Vagina (tissue), 2 donors: ENCODE results near the gene C9orf85. TPM values are rescaled to one million over a fixed set of nuclear protein-coding genes. Genes with fewer than 3 reads are reported as not detected.

ENCODE experiments used
- DNase-seq, 2 donors: peaks; one replicate each; pipeline ENCODE4 v3.0.0-alpha.2; 2017; ENCODE audit errors: extremely low spot score in 2 of 2
- H3K27ac ChIP-seq: fragments of 200-600 bp; sonication (generic); one replicate; pipeline ENCODE4 v1.5.1; 2019
- H3K27me3 ChIP-seq: fragments of 200-600 bp; sonication (generic); one replicate; pipeline ENCODE4 v1.5.1; 2019
- H3K36me3 ChIP-seq, 2 donors: fragments of 200-600 bp; sonication (generic); one replicate each; pipeline ENCODE4 v1.5.1; 2017 to 2019
- H3K4me1 ChIP-seq: fragments of 200-600 bp; sonication (generic); one replicate; pipeline ENCODE4 v1.5.1; 2019
- H3K4me3 ChIP-seq, 2 donors: fragments of 200-600 bp; sonication (generic); 1 replicate in 1 of 2; 2 replicates in 1 of 2; pipeline ENCODE4 v1.5.1; 2016 to 2019
- H3K9me3 ChIP-seq: fragments of 200-600 bp; sonication (generic); one replicate; pipeline ENCODE4 v1.5.1; 2019
- CTCF ChIP-seq, 3 experiments: fragments of 450-650 bp in 2 of 3; fragments of 200-600 bp in 1 of 3; sonication (generic) in 1 of 3; IDR thresholded peaks; one replicate each; pipeline ENCODE4 v1.5.1; 2017 to 2019; ENCODE audit warnings: antibody characterized with exemption in 3 of 3, mild to moderate bottlenecking in 2 of 3, moderate library complexity in 2 of 3
- POLR2A ChIP-seq, 2 donors: fragments of 450-650 bp; IDR thresholded peaks; one replicate each; pipeline ENCODE4 v1.6.1; 2017; ENCODE audit warnings: antibody characterized with exemption in 2 of 2, mild to moderate bottlenecking in 2 of 2, moderate library complexity in 2 of 2
- POLR2AphosphoS5 ChIP-seq, 2 donors: sonication (generic); formaldehyde crosslinking; IDR thresholded peaks; one replicate each; pipeline ENCODE4 v1.9.0; 2017; ENCODE audit warnings: antibody characterized with exemption in 2 of 2, mild to moderate bottlenecking in 2 of 2, low read depth in 1 of 2; ENCODE audit not compliant: insufficient read depth in 1 of 2
- intact Hi-C: fragments of 100-400 bp; cut with DNase I; formaldehyde crosslinking; loops from one replicate; pipeline ENCODE4 v1.15.1; 2023
- total RNA-seq: library from RNA; depleted of rRNA; stranded (reverse); fragments of >200 nt; gene quantifications from one replicate; pipeline ENCODE4 v1.2.3, GENCODE V29; 2016

The C9orf85 gene
- total RNA-seq, 1 donor from 2014 or later = 5.4 TPM

GRCh38 chr9:71921190-71921814 is 9.9 kb downstream of the C9orf85 start:
- Histone ChIP-seq H3K36me3 (no peaks in the 10 kb centered on the region), H3K4me1 (peaks cover 6% of the 10 kb centered on the region), H3K4me3 (no peak overlapping the region), H3K9me3 (no peaks in the 10 kb centered on the region), H3K27me3 (no peaks in the 10 kb centered on the region), H3K27ac (no peak overlapping the region)
- intact Hi-C loops = no loop called here
- no peak for DNase-seq
- no peak for TF ChIP-seq POLR2A (IDR thresholded peaks at IDR 0.05)
- TF ChIP-seq POLR2AphosphoS5 (IDR thresholded peaks at IDR 0.05; ENCODE audit: insufficient read depth in 1 of 2, low read depth in 1 of 2) = no peak
- no peak for TF ChIP-seq CTCF (IDR thresholded peaks at IDR 0.05)

GRCh38 chr9:71924576-71924975 is 13.1 kb downstream of the C9orf85 start:
- intact Hi-C loops = no loop called here
- H3K27me3 ChIP-seq = no peaks in the 10 kb centered on the region
- no peak for DNase-seq
- no peaks in the 10 kb centered on the region for H3K9me3 ChIP-seq
- H3K4me1 ChIP-seq = peaks cover 12% of the 10 kb centered on the region
- H3K36me3 ChIP-seq = no peaks in the 10 kb centered on the region
- no peak overlapping the region for H3K27ac ChIP-seq
- H3K4me3 ChIP-seq = no peak overlapping the region
- TF ChIP-seq POLR2A (IDR thresholded peaks at IDR 0.05) (no peak), POLR2AphosphoS5 (IDR thresholded peaks at IDR 0.05; ENCODE audit: insufficient read depth in 1 of 2, low read depth in 1 of 2) (no peak), CTCF (IDR thresholded peaks at IDR 0.05) (no peak)

- no peak overlapping the region for H3K27ac ChIP-seq
- H3K9me3 ChIP-seq = no peaks in the 10 kb centered on the region
- H3K36me3 ChIP-seq = no peaks in the 10 kb centered on the region
- intact Hi-C loops = no loop called here
- peaks cover 16% of the 10 kb centered on the region for H3K4me1 ChIP-seq
- no peak for DNase-seq
- no peak overlapping the region for H3K4me3 ChIP-seq
- H3K27me3 ChIP-seq = no peaks in the 10 kb centered on the region
- TF ChIP-seq CTCF (IDR thresholded peaks at IDR 0.05) = no peak
- TF ChIP-seq POLR2AphosphoS5 (IDR thresholded peaks at IDR 0.05; ENCODE audit: insufficient read depth in 1 of 2, low read depth in 1 of 2) = no peak
- TF ChIP-seq POLR2A (IDR thresholded peaks at IDR 0.05) = no peak
Measured at GRCh38 chr9:71925834-71926233, 14.4 kb downstream of the C9orf85 start.

GRCh38 chr9:71928376-71928775 is 16.9 kb downstream of the C9orf85 start:
- H3K27ac ChIP-seq = no peak overlapping the region
- no peak overlapping the region for H3K4me3 ChIP-seq
- no peak for TF ChIP-seq POLR2A (IDR thresholded peaks at IDR 0.05)
- no peak for TF ChIP-seq CTCF (IDR thresholded peaks at IDR 0.05)
- no peak for TF ChIP-seq POLR2AphosphoS5 (IDR thresholded peaks at IDR 0.05; ENCODE audit: insufficient read depth in 1 of 2, low read depth in 1 of 2)
- DNase-seq = no peak
- intact Hi-C loops = no loop called here
- H3K9me3 ChIP-seq = no peaks in the 10 kb centered on the region
- H3K4me1 ChIP-seq = peaks cover 23% of the 10 kb centered on the region
- H3K27me3 ChIP-seq = no peaks in the 10 kb centered on the region
- no peaks in the 10 kb centered on the region for H3K36me3 ChIP-seq

- H3K27ac ChIP-seq = no peak overlapping the region
- H3K4me3 ChIP-seq = no peak overlapping the region
- H3K4me1 ChIP-seq = peaks cover 23% of the 10 kb centered on the region
- no peaks in the 10 kb centered on the region for H3K9me3 ChIP-seq
- TF ChIP-seq POLR2AphosphoS5 (IDR thresholded peaks at IDR 0.05; ENCODE audit: insufficient read depth in 1 of 2, low read depth in 1 of 2) (no peak), POLR2A (IDR thresholded peaks at IDR 0.05) (no peak), CTCF (IDR thresholded peaks at IDR 0.05) (no peak)
- no peak for DNase-seq
- H3K36me3 ChIP-seq = no peaks in the 10 kb centered on the region
- intact Hi-C loops = no loop called here
- no peaks in the 10 kb centered on the region for H3K27me3 ChIP-seq
Measured at GRCh38 chr9:71928806-71929205, 17.4 kb downstream of the C9orf85 start.
